GM18907 (cell line): ENCODE data around the gene POU2F2.

Source experiments
- ATAC-seq: cut with Tn5 transposase; IDR thresholded peaks from one replicate; pipeline ENCODE4 v1.9.1; 2021; ENCODE audit warnings: mild to moderate bottlenecking, moderate library complexity; ENCODE audit not compliant: unreplicated experiment

Gene POU2F2

DNA sequence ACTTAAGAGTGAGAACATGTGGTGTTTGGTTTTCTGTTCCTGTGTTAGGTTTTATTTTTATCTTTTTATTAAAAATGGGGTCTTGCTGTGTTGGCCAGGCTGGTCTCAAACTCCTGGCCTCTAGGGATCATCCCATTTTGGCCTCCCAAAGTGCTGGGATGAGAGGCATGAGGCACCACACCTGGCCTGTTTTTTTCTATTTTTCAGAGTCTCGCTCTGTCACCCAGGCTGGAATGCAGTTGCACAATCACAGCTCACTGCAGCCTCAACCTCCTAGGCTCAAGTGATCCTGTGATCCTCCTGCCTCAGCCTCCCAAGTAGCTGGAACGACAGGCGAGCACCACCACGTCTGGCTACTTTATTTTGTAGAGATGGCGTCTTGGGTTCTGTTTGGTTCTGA lies 48.7 kb downstream of the POU2F2 start:
- ATAC-seq, result no peak

DNA sequence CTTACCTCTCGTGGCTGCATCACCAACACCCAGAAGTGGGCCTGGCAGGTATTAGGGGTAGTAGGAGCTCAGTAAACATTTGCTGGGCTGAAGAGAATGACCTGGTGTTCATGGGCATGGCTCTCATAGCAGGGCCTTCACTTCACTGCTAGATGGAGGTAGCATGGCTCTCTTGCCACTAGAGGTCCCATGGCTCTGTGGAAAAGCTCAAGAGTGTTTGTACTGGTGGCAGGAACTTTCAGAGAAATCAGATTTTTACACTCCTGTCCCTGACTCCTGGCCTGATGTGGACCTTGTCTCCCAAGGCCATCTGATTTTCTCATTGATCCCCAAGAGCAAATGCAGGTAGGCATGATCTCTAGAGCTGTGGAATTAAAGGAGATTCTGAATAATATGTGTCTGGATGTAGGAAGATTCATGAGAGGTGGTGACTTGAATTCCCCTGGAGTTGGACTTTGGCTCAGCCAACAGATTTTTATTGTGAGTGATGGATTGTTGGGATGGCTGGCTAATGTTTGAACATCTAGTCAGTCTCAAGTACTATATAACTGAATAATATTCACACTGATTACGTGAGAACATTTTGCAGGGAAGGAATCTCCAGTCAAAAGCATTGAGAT lies 50.6 kb downstream of the POU2F2 start:
- ATAC-seq, result no peak

- no peak for ATAC-seq
Measured at GRCh38 chr19:42080764-42081375, 51.4 kb downstream of the POU2F2 start.

DNA sequence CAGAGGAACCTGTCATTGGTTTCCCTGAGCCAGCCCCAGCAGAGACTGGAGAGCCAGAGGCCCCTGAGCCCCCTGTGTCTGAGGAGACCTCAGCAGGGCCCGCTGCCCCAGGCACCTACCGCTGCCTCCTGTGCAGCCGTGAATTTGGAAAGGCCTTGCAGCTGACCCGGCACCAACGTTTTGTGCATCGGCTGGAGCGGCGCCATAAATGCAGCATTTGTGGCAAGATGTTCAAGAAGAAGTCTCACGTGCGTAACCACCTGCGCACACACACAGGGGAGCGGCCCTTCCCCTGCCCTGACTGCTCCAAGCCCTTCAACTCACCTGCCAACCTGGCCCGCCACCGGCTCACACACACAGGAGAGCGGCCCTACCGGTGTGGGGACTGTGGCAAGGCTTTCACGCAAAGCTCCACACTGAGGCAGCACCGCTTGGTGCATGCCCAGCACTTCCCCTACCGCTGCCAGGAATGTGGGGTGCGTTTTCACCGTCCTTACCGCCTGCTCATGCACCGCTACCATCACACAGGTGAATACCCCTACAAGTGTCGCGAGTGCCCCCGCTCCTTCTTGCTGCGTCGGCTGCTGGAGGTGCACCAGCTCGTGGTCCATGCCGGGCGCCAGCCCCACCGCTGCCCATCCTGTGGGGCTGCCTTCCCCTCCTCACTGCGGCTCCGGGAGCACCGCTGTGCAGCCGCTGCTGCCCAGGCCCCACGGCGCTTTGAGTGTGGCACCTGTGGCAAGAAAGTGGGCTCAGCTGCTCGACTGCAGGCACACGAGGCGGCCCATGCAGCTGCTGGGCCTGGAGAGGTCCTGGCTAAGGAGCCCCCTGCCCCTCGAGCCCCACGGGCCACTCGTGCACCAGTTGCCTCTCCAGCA lies 52.1 kb downstream of the POU2F2 start:
- ATAC-seq, result no peak

GRCh38 chr19:42079276-42079669 lies 53.0 kb downstream of the POU2F2 start:
- ATAC-seq, result no peak

DNA sequence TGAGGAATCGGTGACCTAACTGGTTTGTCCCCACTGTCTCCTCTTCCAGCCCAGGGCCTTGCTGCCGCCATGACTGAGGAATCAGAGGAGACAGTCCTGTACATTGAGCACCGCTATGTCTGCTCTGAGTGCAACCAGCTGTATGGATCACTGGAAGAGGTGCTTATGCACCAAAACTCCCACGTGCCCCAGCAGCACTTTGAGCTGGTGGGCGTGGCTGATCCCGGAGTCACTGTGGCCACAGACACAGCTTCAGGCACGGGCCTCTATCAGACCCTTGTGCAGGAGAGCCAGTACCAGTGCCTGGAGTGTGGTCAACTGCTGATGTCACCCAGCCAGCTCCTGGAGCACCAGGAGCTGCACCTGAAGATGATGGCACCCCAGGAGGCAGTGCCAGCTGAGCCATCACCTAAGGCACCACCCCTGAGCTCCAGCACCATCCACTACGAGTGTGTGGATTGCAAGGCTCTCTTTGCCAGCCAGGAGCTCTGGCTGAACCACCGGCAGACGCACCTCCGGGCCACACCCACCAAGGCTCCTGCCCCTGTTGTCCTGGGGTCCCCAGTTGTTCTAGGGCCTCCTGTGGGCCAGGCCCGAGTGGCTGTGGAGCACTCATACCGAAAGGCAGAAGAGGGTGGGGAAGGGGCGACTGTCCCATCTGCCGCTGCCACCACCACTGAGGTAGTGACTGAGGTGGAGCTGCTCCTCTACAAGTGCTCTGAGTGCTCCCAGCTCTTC lies 53.5 kb downstream of the POU2F2 start:
- no peak for ATAC-seq

GRCh38 chr19:42078058-42078457 lies 54.2 kb downstream of the POU2F2 start:
- ATAC-seq, result no peak

DNA sequence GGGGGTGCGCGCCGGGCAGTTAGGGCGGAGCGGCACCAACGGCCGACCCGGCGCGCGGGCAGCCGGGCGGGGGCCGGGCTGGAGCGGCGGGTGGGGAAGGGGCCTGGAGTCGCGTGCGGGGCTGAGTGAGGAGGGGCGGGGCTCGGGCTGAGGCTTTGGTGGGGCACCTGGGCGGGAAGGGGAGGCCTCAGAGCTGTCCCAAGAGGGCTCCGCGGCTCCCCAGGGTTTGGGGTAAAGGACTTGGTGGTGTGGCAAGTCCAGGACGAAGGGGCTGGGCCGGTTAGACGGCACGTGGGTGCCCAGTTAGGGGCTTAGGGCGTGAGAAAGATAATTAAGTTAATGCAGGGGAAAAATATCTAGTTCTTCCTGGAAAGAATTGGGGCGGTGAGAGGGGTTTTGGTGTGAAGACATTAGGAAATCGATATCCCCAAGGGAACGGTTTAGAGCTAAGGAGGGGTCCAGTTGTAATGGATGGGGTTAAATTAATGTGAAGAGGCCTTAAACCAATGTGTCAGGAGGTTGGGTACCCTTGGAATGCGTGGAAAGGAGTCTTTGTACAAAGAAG lies 55.8 kb downstream of the POU2F2 start:
- no peak for ATAC-seq

GRCh38 chr19:42075616-42076379 lies 56.4 kb downstream of the POU2F2 start, which contains the start of gene ZNF574:
Gene ZNF574 (plus strand): TSS chr19:42076166. CDS start chr19:42078607, 2,441 bp downstream.
- ATAC-seq, result peak; percentile 91

DNA sequence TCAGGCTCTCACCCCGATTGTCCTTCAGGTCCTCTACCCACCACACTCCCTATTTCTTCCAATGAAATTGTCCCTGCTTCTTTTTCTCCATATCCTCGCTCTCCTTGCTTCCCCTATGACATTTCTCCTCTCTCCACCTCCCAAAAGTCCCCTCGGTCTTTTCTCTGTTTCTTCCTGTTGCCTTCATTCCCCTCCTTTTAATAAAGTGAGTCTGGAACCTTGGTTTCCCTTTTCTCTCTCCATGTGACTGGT lies 57.0 kb downstream of the POU2F2 start:
- ATAC-seq, result no peak

DNA sequence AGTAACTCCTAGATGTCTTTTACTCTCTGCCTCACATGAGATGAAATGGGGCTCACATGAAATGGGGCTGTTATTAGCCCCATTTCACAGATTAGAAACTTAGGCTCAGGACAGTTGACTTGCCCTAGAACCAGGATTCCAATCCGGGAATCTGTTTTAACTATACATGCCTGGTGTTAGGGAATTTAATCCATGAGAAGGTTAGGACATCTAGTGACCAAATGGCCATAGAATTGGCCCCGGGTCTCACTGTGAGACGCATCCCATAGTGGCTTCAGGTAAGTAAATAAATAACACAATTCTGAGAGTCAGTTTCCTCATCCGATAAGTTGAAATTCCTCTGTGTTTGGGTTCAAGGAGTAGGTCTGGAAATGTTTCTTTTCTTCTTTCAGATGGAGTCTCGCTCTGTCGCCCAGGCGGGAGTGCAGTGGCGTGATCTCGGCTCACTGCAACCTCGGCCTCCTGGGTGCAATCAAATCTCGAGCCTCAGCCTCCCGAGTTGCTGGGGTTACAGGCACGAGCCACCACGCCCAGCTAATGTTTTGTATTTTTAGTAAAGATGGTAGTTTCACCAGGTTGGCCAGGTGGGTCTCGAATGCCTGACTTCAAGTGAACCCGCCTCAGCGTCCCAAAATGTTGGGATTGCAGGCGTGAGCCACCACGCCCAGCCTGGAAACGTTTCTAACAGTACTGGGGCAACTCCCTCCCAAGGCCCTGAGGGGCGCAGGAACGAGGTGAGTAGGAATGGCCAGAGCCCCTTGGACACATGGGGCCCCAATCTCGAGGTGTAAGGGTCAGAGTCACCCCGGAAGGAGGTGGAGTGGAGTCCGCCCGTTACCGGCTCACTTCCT lies 57.5 kb downstream of the POU2F2 start:
- no peak for ATAC-seq

GRCh38 chr19:42071247-42071646 lies 61.0 kb downstream of the POU2F2 start:
- ATAC-seq, result no peak

DNA sequence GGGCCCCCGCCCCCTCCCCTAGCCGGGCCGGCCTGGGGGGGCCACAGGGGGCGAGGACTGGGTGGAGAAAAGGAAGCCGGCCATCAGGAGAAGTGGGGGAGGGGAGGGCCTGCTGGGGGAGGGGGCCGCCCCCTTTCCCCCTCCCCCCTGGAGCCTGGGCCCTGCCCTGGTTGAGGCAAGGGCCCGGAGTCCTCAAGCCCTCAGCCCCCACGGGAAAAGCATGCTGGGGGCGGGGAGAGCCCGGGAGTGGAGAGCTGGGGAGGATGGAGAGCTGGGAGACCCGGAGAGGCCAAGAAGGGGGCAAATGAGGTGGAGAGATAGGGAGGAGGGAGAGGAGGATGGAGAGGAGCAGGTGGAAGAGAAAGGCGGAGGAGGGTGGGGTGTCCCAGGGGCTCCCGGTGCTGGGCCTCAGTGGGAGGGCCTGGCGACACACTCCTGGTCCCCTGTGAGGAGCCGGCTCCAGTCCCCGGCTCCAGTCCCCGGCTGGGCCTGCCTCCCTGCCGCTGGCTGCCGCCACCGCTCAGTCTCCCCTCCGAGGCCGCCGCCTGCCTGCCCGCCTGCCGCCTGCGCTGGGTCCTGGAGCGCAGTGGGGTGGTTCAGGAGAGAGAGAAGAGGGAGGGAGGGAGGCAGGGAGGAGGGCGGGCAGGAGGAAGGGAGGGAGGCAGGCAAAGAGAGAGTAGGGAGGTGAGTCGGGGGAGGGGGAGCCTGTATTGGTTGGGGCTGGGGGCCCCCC lies 62.5 kb downstream of the POU2F2 start, which contains the start of gene GRIK5:
TSS of gene GRIK5 (minus strand) at position 588 of the 733 bp plus-strand sequence. CDS start 4,436 bp downstream, outside the sequence.
- ATAC-seq, result no peak

- ATAC-seq, result no peak
Measured at GRCh38 chr19:42068756-42069571, 63.3 kb downstream of the POU2F2 start.

- no peak for ATAC-seq
Measured at GRCh38 chr19:42068361-42068755, 63.9 kb downstream of the POU2F2 start.

GRCh38 chr19:42067315-42067888 lies 64.8 kb downstream of the POU2F2 start:
- ATAC-seq, result no peak

DNA sequence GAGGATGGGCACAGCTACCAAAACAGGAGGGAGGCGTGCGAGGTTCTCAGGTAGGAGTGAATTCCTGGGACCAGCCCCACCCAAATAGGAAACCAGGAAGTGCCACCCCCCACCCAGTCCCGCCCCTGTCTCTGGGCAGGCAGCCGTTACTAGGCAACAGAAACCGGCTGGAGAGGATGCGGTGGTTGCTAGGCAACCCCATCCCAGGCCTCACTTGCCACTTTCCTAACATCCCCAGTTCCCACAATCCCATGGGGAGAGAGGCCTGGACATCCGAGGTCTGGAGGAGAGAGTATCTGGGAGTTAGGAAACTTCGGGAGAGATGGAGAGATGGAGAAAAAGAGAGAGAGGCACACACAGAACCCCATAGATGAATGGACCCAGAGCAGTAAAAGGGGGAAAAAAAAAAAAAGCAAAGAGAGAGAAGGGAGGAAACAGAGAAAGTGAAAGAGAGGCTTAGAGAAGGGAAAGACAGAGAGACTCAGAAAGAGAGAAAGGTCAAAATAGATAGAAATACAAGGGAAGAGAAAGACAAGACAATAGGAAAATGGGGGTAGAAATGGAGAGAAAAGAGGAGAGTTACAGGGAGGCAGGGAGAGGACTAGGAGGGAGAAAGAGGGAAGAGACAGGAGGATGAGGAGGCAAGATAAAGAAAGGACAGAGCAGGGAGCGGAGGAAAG lies 66.0 kb downstream of the POU2F2 start:
- ATAC-seq, result no peak
